ENCODE measurements around the gene PLOD1. TPM values are rescaled to one million over a fixed set of nuclear protein-coding genes. Genes with fewer than 3 reads are reported as not detected.

PLOD1 gene
- total and polyA plus RNA-seq, 4 donors, result 48.0 to 82.9 (median 63.9) TPM

DNA sequence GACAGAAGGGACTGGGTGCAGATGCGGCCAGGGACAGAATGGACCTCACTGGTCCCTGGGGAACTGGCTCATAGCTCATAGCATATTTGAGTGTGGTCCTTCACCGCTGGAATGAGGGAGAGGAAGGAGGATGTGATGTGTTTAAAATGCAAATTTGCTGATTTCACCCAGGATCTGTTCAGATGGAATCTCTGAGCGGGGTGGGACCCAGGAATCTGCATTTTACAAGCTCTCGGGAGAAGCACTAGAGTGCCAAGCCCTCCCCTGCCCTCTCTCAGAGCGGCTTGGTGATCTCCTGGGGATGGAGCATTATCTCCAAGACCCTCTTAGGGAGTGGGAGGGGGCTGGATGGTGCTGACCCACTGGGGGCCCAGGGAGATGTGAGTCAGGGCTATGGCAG is 22.9 kb downstream of the PLOD1 start:
- H3K9me3 ChIP-seq (ENCODE audit: control insufficient read depth in 4 of 4, low read length in 3 of 4), result no peaks in the 10 kb centered on the region
- peaks cover 7 to 40% (median 21%) of the 10 kb centered on the region in 4 donors for H3K36me3 ChIP-seq (ENCODE audit: control insufficient read depth in 4 of 4, insufficient read depth in 3 of 4, low read depth in 1 of 4, low read length in 3 of 4)
- WGBS, result 97% methylated on average over 5 of the region's 5 CpGs
- no peak for DNase-seq (ENCODE audit: low spot score)
- H3K4me1 ChIP-seq (ENCODE audit: control insufficient read depth in 4 of 4, insufficient read depth in 4 of 4, low read length in 3 of 4), result peaks cover 0 to 7% (median 4%) of the 10 kb centered on the region in 4 donors
- H3K4me3 ChIP-seq (ENCODE audit: low read depth in 1 of 3, low read length in 3 of 3), result no peak overlapping the region
- no peak overlapping the region for H3K9ac ChIP-seq (ENCODE audit: low read depth in 1 of 2, low read length in 2 of 2)
- no peak overlapping the region for H3K27ac ChIP-seq (ENCODE audit: low read depth in 1 of 2, low read length in 2 of 2)
- TF ChIP-seq NR2F2 (IDR thresholded peaks at IDR 0.05), result no peak
- TF ChIP-seq, protein P1, sequence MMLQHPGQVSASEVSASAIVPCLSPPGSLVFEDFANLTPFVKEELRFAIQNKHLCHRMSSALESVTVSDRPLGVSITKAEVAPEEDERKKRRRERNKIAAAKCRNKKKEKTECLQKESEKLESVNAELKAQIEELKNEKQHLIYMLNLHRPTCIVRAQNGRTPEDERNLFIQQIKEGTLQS (IDR thresholded peaks at IDR 0.05), result no peak
- TF ChIP-seq EGR1 (IDR thresholded peaks at IDR 0.05; ENCODE audit: low read depth in 2 of 2), result no peak
- no peak for TF ChIP-seq JUND (IDR thresholded peaks at IDR 0.05)
- TF ChIP-seq, protein P2, sequence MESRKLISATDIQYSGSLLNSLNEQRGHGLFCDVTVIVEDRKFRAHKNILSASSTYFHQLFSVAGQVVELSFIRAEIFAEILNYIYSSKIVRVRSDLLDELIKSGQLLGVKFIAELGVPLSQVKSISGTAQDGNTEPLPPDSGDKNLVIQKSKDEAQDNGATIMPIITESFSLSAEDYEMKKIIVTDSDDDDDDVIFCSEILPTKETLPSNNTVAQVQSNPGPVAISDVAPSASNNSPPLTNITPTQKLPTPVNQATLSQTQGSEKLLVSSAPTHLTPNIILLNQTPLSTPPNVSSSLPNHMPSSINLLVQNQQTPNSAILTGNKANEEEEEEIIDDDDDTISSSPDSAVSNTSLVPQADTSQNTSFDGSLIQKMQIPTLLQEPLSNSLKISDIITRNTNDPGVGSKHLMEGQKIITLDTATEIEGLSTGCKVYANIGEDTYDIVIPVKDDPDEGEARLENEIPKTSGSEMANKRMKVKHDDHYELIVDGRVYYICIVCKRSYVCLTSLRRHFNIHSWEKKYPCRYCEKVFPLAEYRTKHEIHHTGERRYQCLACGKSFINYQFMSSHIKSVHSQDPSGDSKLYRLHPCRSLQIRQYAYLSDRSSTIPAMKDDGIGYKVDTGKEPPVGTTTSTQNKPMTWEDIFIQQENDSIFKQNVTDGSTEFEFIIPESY (IDR thresholded peaks at IDR 0.05), result no peak
- TF ChIP-seq HNF4A (conservative IDR thresholded peaks at IDR 0.05), result no peak
- TF ChIP-seq GABPA (IDR thresholded peaks at IDR 0.05 in 1 of 2, conservative IDR thresholded peaks at IDR 0.05 in 1 of 2), result no peak
- TF ChIP-seq, protein P3, sequence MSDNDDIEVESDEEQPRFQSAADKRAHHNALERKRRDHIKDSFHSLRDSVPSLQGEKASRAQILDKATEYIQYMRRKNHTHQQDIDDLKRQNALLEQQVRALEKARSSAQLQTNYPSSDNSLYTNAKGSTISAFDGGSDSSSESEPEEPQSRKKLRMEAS (IDR thresholded peaks at IDR 0.05), result no peak
- H3K27me3 ChIP-seq (ENCODE audit: control insufficient read depth in 4 of 4, insufficient read depth in 4 of 4, low read length in 3 of 4), result no peaks in the 10 kb centered on the region

DNA sequence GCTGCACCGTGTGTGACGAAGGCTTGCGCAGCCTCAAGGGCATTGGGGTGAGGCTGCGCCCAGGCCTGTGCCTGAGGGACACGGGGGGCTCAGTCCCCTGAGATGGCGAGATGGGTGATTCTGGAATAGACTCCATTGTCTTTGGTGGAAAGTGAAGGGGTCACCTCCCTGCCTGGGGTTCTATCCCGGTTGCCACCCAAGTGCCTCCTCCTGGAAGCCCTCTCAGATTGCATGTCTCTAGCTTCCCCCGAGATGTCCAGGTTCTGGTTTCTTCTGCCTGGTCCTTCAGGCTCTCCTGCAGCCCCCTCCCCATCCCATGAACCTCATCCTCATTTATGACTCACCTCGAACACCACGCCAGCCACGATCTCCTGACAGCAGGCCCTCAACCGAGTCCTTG is 23.4 kb downstream of the PLOD1 start:
- H3K4me1 ChIP-seq (ENCODE audit: control insufficient read depth in 4 of 4, insufficient read depth in 4 of 4, low read length in 3 of 4), result peaks cover 0 to 7% (median 4%) of the 10 kb centered on the region in 4 donors
- H3K9ac ChIP-seq (ENCODE audit: low read depth in 1 of 2, low read length in 2 of 2), result no peak overlapping the region
- H3K9me3 ChIP-seq (ENCODE audit: control insufficient read depth in 4 of 4, low read length in 3 of 4), result no peaks in the 10 kb centered on the region
- peaks cover 5 to 38% (median 23%) of the 10 kb centered on the region in 4 donors for H3K36me3 ChIP-seq (ENCODE audit: control insufficient read depth in 4 of 4, insufficient read depth in 3 of 4, low read depth in 1 of 4, low read length in 3 of 4)
- DNase-seq (ENCODE audit: low spot score), result no peak
- 94% methylated on average over 12 of the region's 12 CpGs for WGBS
- H3K27ac ChIP-seq (ENCODE audit: low read depth in 1 of 2, low read length in 2 of 2), result no peak overlapping the region
- no peak for TF ChIP-seq SP1 (IDR thresholded peaks at IDR 0.05)
- TF ChIP-seq GABPA (IDR thresholded peaks at IDR 0.05 in 1 of 2, conservative IDR thresholded peaks at IDR 0.05 in 1 of 2), result no peak
- no peak for TF ChIP-seq FOXA1 (IDR thresholded peaks at IDR 0.05)
- no peak for TF ChIP-seq RXRA (IDR thresholded peaks at IDR 0.05)
- TF ChIP-seq HNF4G (IDR thresholded peaks at IDR 0.05), result no peak
- TF ChIP-seq, protein P4, sequence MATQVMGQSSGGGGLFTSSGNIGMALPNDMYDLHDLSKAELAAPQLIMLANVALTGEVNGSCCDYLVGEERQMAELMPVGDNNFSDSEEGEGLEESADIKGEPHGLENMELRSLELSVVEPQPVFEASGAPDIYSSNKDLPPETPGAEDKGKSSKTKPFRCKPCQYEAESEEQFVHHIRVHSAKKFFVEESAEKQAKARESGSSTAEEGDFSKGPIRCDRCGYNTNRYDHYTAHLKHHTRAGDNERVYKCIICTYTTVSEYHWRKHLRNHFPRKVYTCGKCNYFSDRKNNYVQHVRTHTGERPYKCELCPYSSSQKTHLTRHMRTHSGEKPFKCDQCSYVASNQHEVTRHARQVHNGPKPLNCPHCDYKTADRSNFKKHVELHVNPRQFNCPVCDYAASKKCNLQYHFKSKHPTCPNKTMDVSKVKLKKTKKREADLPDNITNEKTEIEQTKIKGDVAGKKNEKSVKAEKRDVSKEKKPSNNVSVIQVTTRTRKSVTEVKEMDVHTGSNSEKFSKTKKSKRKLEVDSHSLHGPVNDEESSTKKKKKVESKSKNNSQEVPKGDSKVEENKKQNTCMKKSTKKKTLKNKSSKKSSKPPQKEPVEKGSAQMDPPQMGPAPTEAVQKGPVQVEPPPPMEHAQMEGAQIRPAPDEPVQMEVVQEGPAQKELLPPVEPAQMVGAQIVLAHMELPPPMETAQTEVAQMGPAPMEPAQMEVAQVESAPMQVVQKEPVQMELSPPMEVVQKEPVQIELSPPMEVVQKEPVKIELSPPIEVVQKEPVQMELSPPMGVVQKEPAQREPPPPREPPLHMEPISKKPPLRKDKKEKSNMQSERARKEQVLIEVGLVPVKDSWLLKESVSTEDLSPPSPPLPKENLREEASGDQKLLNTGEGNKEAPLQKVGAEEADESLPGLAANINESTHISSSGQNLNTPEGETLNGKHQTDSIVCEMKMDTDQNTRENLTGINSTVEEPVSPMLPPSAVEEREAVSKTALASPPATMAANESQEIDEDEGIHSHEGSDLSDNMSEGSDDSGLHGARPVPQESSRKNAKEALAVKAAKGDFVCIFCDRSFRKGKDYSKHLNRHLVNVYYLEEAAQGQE (IDR thresholded peaks at IDR 0.05), result no peak
- no peak for TF ChIP-seq JUND (IDR thresholded peaks at IDR 0.05)
- TF ChIP-seq, protein P3 (IDR thresholded peaks at IDR 0.05), result no peak
- TF ChIP-seq RAD21 (IDR thresholded peaks at IDR 0.05), result no peak
- H3K27me3 ChIP-seq (ENCODE audit: control insufficient read depth in 4 of 4, insufficient read depth in 4 of 4, low read length in 3 of 4), result no peaks in the 10 kb centered on the region
- no peak overlapping the region for H3K4me3 ChIP-seq (ENCODE audit: low read depth in 1 of 3, low read length in 3 of 3)
